COLO668 (cell line): ENCODE results near the gene SOSTDC1.
"Not testable (repeated sequence)": the region's sequence is repeated elsewhere in the genome, so short reads cannot be mapped to it uniquely, and the experiment has no call there.

Experiments used
- DNase-seq: peaks from one replicate; lab custom pipeline; 2025; ENCODE audit not compliant: unreplicated experiment; lab: John Stamatoyannopoulos, UW

The SOSTDC1 gene

GRCh38 chr7:16463520-16463919, 2.0 kb downstream of the SOSTDC1 start:
- DNase-seq = no peak

GRCh38 chr7:16462431-16462889, 3.1 kb downstream of the SOSTDC1 start:
- no peak for DNase-seq

- DNase-seq = no peak
Observed at GRCh38 chr7:16460789-16461493, 4.6 kb downstream of the SOSTDC1 start.

- DNase-seq = not testable (repeated sequence)
Observed at GRCh38 chr7:16456303-16456702, 9.2 kb downstream of the SOSTDC1 start.

GRCh38 chr7:16455591-16455990, 9.9 kb downstream of the SOSTDC1 start:
- DNase-seq = no peak

GRCh38 chr7:16450366-16450765, 15.2 kb downstream of the SOSTDC1 start:
- no peak for DNase-seq

GRCh38 chr7:16447876-16448275, 17.7 kb downstream of the SOSTDC1 start:
- DNase-seq = no peak

- DNase-seq = no peak
Observed at GRCh38 chr7:16446508-16446907, 19.0 kb downstream of the SOSTDC1 start.

GRCh38 chr7:16443871-16444270, 21.7 kb downstream of the SOSTDC1 start:
- DNase-seq = not testable (repeated sequence)

- no peak for DNase-seq
Observed at GRCh38 chr7:16438988-16439387, 26.6 kb downstream of the SOSTDC1 start.

- DNase-seq = no peak
Observed at GRCh38 chr7:16436306-16436705, 29.2 kb downstream of the SOSTDC1 start.

- DNase-seq = no peak
Observed at GRCh38 chr7:16433568-16434122, 31.9 kb downstream of the SOSTDC1 start.

GRCh38 chr7:16432425-16432731, 33.2 kb downstream of the SOSTDC1 start:
- DNase-seq = no peak

GRCh38 chr7:16431646-16432424, 33.7 kb downstream of the SOSTDC1 start:
- peak; percentile 34 for DNase-seq

GRCh38 chr7:16430133-16430532, 35.4 kb downstream of the SOSTDC1 start:
- DNase-seq = no peak

- DNase-seq = no peak
Observed at GRCh38 chr7:16428672-16429071, 36.9 kb downstream of the SOSTDC1 start.

- DNase-seq = no peak
Observed at GRCh38 chr7:16428182-16428581, 37.4 kb downstream of the SOSTDC1 start.

GRCh38 chr7:16423761-16424160, 41.8 kb downstream of the SOSTDC1 start:
- no peak for DNase-seq

GRCh38 chr7:16422917-16423316, 42.6 kb downstream of the SOSTDC1 start:
- DNase-seq = no peak

GRCh38 chr7:16422103-16422435, 43.5 kb downstream of the SOSTDC1 start:
- no peak for DNase-seq

GRCh38 chr7:16421333-16422102, 44.0 kb downstream of the SOSTDC1 start, which contains the start of gene CRPPA:
Gene CRPPA (minus strand): TSS chr7:16421538. CDS start chr7:16421322, 216 bp downstream.
- peak; percentile 70 for DNase-seq
